HepG2 (cell line): ENCODE measurements around the gene SLC22A4. TPM values are rescaled to one million over a fixed set of nuclear protein-coding genes. Genes with fewer than 3 reads are reported as not detected.
A peak's percentile ranks its signal among the peaks of the same experiment; 100 is the strongest.

ENCODE experiments used
- ATAC-seq: fragments of 200-7000 bp; cut with Tn5 transposase; 3 replicates; pipeline ENCODE4 v1.9.1; 2020; ENCODE audit warnings: mild to moderate bottlenecking, moderate library complexity
- BruUV-seq: library from RNA; stranded (reverse); fragments of 400-500 nt; replicated peaks from 2 replicates; lab custom pipeline; 2021; lab: Mats Ljungman, UMichigan
- CTCF ChIA-PET: fragments of 300-600 bp; formaldehyde crosslinking; extraction: SDS; loops from one replicate; lab custom pipeline; 2021; ENCODE audit warnings: low total read pairs, inconsistent platforms, low intra/inter-chr PET ratio; lab: Yijun Ruan, JAX
- POLR2A ChIA-PET: fragments of 350-600 bp; sonication (Branson Sonifier 250); formaldehyde crosslinking; loops from one replicate; lab custom pipeline; 2020; ENCODE audit warnings: antibody characterized with exemption, inconsistent platforms; lab: Yijun Ruan, JAX
- DNase-seq: peaks from one replicate; pipeline ENCODE4 v3.0.0-alpha.2; 2015; ENCODE audit warnings: low spot score
- FAIRE-seq: peaks from 3 replicates; lab custom pipeline; 2011; peaks lifted over from hg19 to GRCh38; lab: Jason Lieb, UNC
- H2AFZ ChIP-seq: one replicate; pipeline ENCODE4 v1.6.1; 2011; ENCODE audit warnings: low read length, inconsistent platforms
- H3K27ac ChIP-seq: fragments of 300-600 bp; 3 replicates; pipeline ENCODE4 v1.8.0; 2011; ENCODE audit warnings: mixed run types, mild to moderate bottlenecking, mixed read lengths, low read length, inconsistent platforms; ENCODE audit not compliant: insufficient read depth; ENCODE audit errors: extremely low read length
- H3K27me3 ChIP-seq, 2 experiments: fragments of 200-600 bp in 1 of 2; 2 replicates in 1 of 2; 3 replicates in 1 of 2; pipeline versions ENCODE4 v1.6.0 to v1.8.0; 2011; ENCODE audit warnings: low read length in 2 of 2, mild to moderate bottlenecking in 2 of 2, moderate library complexity in 2 of 2, inconsistent platforms in 1 of 2; ENCODE audit not compliant: insufficient read depth in 2 of 2, control insufficient read depth in 1 of 2
- H3K36me3 ChIP-seq, 2 experiments: fragments of 200-600 bp in 1 of 2; replicated peaks in 1 of 2; 2 replicates in 1 of 2; 3 replicates in 1 of 2; pipeline versions ENCODE4 v1.5.1 to v1.8.0; 2011; ENCODE audit warnings: low read length in 2 of 2, inconsistent platforms in 1 of 2; ENCODE audit not compliant: insufficient read depth in 2 of 2, control insufficient read depth in 1 of 2
- H3K4me1 ChIP-seq: 2 replicates; pipeline ENCODE4 v1.5.1; 2012; ENCODE audit warnings: low read length, inconsistent platforms; ENCODE audit not compliant: insufficient read depth
- H3K4me2 ChIP-seq: 2 replicates; pipeline ENCODE4 v1.6.0; 2011; ENCODE audit warnings: low read depth, low read length, inconsistent platforms
- H3K4me3 ChIP-seq, 3 experiments: fragments of 200-600 bp in 1 of 3; sonication (generic), shearing (Covaris generic) in 1 of 3; replicated peaks in 1 of 3; 2 replicates each; pipeline ENCODE4 v1.5.1; 2011 to 2016; ENCODE audit warnings: low read length in 3 of 3, inconsistent platforms in 2 of 3, low read depth in 2 of 3, mild to moderate bottlenecking in 2 of 3, control low read depth in 1 of 3, mixed read lengths in 1 of 3; ENCODE audit not compliant: insufficient read depth in 1 of 3
- H3K79me2 ChIP-seq: one replicate; pipeline ENCODE4 v1.6.1; 2011; ENCODE audit warnings: low read length, inconsistent platforms; ENCODE audit not compliant: insufficient read depth
- H3K9ac ChIP-seq: 2 replicates; pipeline ENCODE4 v1.6.0; 2011; ENCODE audit warnings: mild to moderate bottlenecking, low read depth, low read length, inconsistent platforms; ENCODE audit not compliant: insufficient read depth
- H3K9me3 ChIP-seq: 2 replicates; pipeline ENCODE4 v1.5.1; 2012; ENCODE audit warnings: mild to moderate bottlenecking, low read length
- H4K20me1 ChIP-seq: 2 replicates; pipeline ENCODE4 v1.6.0; 2011; ENCODE audit warnings: inconsistent platforms, mild to moderate bottlenecking, low read length, moderate library complexity; ENCODE audit not compliant: insufficient read depth
- ATAD3A ChIP-seq: sonication (generic); formaldehyde crosslinking; IDR thresholded peaks from 2 replicates; pipeline ENCODE4 v1.4.0; 2020; ENCODE audit warnings: missing genetic modification reagents
- HMG20A ChIP-seq: IDR thresholded peaks from 2 replicates; pipeline ENCODE4 v1.6.1; 2016; ENCODE audit warnings: borderline replicate concordance
- MATR3 ChIP-seq: sonication (generic); formaldehyde crosslinking; IDR thresholded peaks from 2 replicates; pipeline ENCODE4 v1.4.0; 2020; ENCODE audit warnings: missing genetic modification reagents
- MXI1 ChIP-seq: IDR thresholded peaks from 3 replicates; pipeline ENCODE4 v1.6.1; 2012; ENCODE audit warnings: low read depth, low read length, inconsistent platforms, borderline replicate concordance
- PLRG1 ChIP-seq: fragments of 450-650 bp; conservative IDR thresholded peaks from 2 replicates; pipeline ENCODE4 v1.6.1; 2016
- REL ChIP-seq: sonication (generic); formaldehyde crosslinking; conservative IDR thresholded peaks from 2 replicates; pipeline ENCODE4 v1.8.0; 2022; ENCODE audit warnings: mild to moderate bottlenecking, missing genetic modification reagents, moderate library complexity
- ZNF224 ChIP-seq: sonication (generic); formaldehyde crosslinking; IDR thresholded peaks from 2 replicates; pipeline ENCODE4 v1.5.0; 2020; ENCODE audit warnings: mild to moderate bottlenecking, missing genetic modification reagents
- ZNF318 ChIP-seq: sonication (generic); formaldehyde crosslinking; IDR thresholded peaks from 2 replicates; pipeline ENCODE4 v1.4.0; 2020; ENCODE audit warnings: mild to moderate bottlenecking, missing genetic modification reagents
- WGBS: methylation state at CpG from one replicate; pipeline ENCODE4 v1.1.6; 2017; ENCODE audit warnings: low lambda C conversion rate; 5-methylcytosine and 5-hydroxymethylcytosine counted together
- in situ Hi-C: cut with HindIII; loops from 2 replicates; pipeline ENCODE4 v1.10.0; 2017; ENCODE audit warnings: low pct_unique_long_range_greater_than_20kb; ENCODE audit not compliant: extremely low pct_ligation_motif_present
- intact Hi-C: fragments of 100-400 bp; cut with micrococcal nuclease; formaldehyde crosslinking; loops from one replicate; pipeline ENCODE4 v1.10.0; 2022; ENCODE audit not compliant: unreplicated experiment
- polyA plus RNA-seq, 8 experiments: library from polyadenylated mRNA; depleted of rRNA in 3 of 8; stranded (reverse) in 7 of 8; unstranded in 1 of 8; fragments of >200 nt; fragmentation: Illumina TruSeq in 4 of 8; extraction: Trizol in 4 of 8; gene quantifications; 2 replicates each; pipeline versions ENCODE4 v1.2.1 to v1.2.3, GENCODE V29; 2011 to 2016; ENCODE audit warnings: low read depth in 4 of 8, missing spikeins in 1 of 8, mixed read lengths in 1 of 8; ENCODE audit not compliant: insufficient read depth in 1 of 8
- total RNA-seq, 5 experiments: library from RNA; depleted of rRNA; stranded (reverse); fragments of >200 nt; fragmentation: Illumina TruSeq; extraction: Trizol; gene quantifications; 2 replicates each; pipeline ENCODE4 v1.2.3, GENCODE V29; 2016; ENCODE audit warnings: low read depth in 1 of 5
- TF ChIP-seq, protein P1 (sequence below): sonication (generic); formaldehyde crosslinking; IDR thresholded peaks from 2 replicates; pipeline ENCODE4 v1.4.0; 2020; ENCODE audit warnings: missing genetic modification reagents

The SLC22A4 gene
- total and polyA plus RNA-seq, 2 of the 13 experiments (the other 11 are each of a cell fraction or from before 2014, with no cell fraction given) = 0.33 to 0.62 TPM

DNA sequence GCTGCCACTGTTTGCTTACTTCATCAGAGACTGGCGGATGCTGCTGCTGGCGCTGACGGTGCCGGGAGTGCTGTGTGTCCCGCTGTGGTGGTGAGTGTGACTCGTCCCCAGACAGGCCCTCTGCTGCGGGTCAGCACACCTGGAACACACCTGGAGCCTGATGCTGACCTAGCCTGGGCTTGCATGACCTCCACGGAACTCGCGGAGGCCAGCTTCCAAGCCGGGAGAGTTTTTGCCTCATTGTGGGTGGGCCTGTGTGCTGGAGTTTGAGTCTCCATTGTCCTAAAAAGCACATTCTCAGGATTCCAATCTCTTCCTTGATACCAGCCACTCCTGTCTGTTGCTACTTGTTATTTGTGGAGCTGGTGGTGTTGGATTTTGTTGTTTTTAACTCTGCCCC lies 28.1 kb downstream of the SLC22A4 start:
- 75% methylated on average over 11 of the region's 11 CpGs for WGBS
- POLR2A ChIA-PET = no interaction called here
- Histone ChIP-seq H3K79me2 (no peaks in the 10 kb centered on the region), H3K4me3 (no peak overlapping the region), H3K4me1 (peaks cover 25% of the 10 kb centered on the region), H3K4me2 (no peak overlapping the region), H4K20me1 (no peaks in the 10 kb centered on the region), H3K9me3 (no peaks in the 10 kb centered on the region), H3K27me3 (no peaks in the 10 kb centered on the region), H3K27ac (no peak overlapping the region), H3K9ac (no peak overlapping the region), H2AFZ (no peak overlapping the region), H3K36me3 (no peaks in the 10 kb centered on the region)
- intact Hi-C loops = no loop called here
- TF ChIP-seq, protein P1, sequence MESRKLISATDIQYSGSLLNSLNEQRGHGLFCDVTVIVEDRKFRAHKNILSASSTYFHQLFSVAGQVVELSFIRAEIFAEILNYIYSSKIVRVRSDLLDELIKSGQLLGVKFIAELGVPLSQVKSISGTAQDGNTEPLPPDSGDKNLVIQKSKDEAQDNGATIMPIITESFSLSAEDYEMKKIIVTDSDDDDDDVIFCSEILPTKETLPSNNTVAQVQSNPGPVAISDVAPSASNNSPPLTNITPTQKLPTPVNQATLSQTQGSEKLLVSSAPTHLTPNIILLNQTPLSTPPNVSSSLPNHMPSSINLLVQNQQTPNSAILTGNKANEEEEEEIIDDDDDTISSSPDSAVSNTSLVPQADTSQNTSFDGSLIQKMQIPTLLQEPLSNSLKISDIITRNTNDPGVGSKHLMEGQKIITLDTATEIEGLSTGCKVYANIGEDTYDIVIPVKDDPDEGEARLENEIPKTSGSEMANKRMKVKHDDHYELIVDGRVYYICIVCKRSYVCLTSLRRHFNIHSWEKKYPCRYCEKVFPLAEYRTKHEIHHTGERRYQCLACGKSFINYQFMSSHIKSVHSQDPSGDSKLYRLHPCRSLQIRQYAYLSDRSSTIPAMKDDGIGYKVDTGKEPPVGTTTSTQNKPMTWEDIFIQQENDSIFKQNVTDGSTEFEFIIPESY (CRISPR knock-in tag) = peak; percentile 87
- no peak for TF ChIP-seq ATAD3A (CRISPR knock-in tag)
- ATAC-seq (no peak), FAIRE-seq (no peak), DNase-seq (no peak)
- in situ Hi-C loops = no loop called here
- CTCF ChIA-PET = no interaction called here
- BruUV-seq = no TSS peak

DNA sequence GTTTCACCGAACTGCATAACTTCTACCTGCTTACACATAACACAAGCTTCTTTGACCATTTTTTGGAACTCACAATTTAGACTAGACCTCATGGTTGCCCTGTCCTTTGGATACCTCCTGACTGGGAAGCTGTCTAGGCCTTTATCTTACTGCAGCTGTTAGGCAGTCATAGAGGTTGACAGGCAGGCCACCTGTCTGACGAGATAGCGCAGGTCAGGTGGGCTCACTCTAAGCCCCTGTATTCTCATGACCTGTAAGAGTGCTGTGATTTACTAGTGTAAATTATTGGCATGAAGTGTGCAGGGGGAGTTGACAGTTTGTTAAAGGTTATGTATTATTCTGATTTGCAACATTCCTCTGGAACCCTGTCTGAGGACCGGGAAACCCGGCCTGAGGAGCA lies 29.0 kb downstream of the SLC22A4 start:
- no peaks in the 10 kb centered on the region for H4K20me1 ChIP-seq
- no peak overlapping the region for H3K4me2 ChIP-seq
- no peaks in the 10 kb centered on the region for H3K9me3 ChIP-seq
- BruUV-seq = no TSS peak
- H3K79me2 ChIP-seq = no peaks in the 10 kb centered on the region
- H3K9ac ChIP-seq = no peak overlapping the region
- intact Hi-C loops (no loop called here), in situ Hi-C loops (no loop called here)
- H3K4me3 ChIP-seq = no peak overlapping the region
- DNase-seq (no peak), ATAC-seq (no peak), FAIRE-seq (no peak)
- CTCF ChIA-PET = no interaction called here
- POLR2A ChIA-PET = no interaction called here
- no peaks in the 10 kb centered on the region for H3K36me3 ChIP-seq
- peaks cover 25% of the 10 kb centered on the region for H3K4me1 ChIP-seq
- no peak overlapping the region for H3K27ac ChIP-seq
- no peak for TF ChIP-seq ZNF318 (CRISPR knock-in tag)
- TF ChIP-seq MATR3 (CRISPR knock-in tag) = no peak
- no peak for TF ChIP-seq ZNF224
- no peak for TF ChIP-seq MXI1
- TF ChIP-seq REL (CRISPR knock-in tag) = no peak
- no peak for TF ChIP-seq HMG20A (CRISPR knock-in tag)
- TF ChIP-seq PLRG1 = no peak
- H2AFZ ChIP-seq = no peak overlapping the region
- no peaks in the 10 kb centered on the region for H3K27me3 ChIP-seq
- WGBS = 90% methylated on average over 5 of the region's 5 CpGs
